AML-193 (cell line): Measurements from ENCODE around the gene TSPAN3.

Experiments
- DNase-seq, 2 experiments: peaks; one replicate each; lab custom pipeline; 2025; lab: John Stamatoyannopoulos, UW

Gene TSPAN3

DNA sequence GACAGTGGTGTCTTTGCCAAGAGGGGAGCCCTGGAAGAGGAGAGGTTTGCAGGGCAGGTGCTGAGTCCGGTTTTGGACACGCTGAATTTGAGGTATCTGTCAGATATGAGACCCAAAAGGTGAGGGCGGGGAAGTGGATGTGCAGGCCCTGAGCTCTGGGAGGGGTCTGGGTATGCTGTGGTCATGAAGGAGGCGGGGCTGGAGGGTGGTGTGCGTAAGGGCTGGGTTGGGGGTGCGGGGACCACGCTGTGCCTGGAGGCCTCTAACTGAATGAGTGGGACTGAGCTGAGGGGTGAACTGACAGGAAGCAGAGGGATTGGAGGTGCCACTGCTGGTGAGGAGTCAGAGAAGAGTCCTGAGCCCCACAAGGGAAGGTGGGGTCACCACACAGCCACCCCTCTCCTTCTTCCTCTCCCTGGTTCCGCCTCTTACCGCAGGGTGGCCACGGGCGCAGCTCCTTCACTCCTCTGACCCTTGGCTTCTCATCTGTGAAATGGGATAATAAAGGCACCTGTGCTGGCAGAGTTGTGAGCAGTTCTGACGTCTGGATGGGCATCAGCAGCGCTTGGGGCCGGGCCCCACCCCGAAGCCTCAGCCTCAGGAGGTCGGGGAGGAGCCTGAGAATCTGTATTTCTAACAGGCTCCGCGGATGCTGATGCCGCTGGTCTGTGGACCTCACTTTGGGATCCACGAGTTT lies 47.2 kb downstream of the TSPAN3 start:
- no peak for DNase-seq

DNA sequence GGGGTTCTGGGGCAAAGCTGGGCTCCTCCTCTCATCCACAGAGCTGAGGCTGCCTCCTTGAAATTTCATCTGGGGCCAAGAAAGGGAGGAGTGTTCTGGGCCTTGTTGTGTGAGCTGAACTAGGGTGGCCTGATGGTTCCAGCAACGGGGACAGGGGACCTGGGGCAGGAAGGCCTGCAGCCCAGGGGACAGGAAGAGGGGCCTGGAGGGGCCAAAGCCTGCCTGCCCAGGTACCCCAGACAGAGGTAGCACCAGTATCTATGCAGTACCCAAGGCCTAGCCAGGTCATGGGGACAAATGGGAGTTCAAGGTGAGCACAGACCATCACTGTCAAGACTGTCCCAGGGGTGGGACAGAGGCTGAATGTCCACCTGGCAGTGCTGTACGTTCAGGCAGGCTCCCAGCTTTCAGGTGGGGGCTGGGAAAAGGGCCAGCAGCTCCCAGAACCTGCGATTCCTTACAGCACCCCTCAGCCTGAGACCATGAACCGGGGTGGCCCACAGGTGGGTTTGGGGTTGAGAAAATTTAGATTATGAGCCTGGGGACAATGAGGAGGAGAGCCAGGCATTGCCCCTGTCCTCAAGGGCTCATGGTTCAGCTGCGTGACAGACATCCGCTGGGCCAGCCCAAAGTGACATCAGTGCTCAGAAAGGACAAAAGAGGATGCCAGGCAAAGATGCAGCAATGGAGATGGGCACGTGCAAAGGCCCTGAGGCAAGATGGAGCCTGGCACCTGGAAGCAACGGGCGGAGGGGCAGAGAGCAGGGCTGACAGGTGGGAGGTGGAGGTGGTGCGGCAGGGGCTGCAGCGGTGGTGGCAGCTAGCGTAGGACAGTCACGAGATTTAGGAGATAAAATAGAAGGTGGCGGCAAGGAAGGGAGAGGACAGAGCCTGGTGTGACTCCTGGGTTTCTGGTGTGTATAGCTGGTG lies 48.0 kb downstream of the TSPAN3 start:
- no peak for DNase-seq

DNA sequence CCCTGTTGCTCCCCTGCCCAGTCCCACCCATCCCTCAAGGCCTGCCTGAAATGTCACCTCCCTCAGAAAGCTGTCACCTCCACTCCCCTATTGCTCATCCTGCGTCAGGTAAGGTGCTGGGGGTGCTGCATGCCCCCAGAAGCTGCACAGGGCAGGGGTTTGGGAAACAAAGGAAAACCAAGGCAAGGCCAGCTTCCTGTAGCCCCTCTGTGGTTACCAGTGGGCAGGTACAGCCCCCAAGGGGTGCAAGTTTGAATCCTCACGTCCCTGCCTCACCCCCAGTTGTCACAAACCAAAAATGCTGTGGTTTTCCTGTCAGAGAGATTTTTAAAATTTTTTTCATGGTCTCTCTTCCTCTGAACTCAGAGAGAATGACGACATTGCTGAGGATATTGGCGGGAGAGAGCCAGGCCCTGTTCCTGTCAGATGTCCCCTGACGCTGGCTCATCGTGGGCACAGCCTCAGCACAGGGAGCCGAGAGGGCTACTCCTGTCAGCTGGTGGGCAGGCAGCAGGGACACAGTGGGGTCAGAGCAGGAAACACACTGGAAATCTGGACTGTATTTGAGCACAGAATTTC lies 49.0 kb downstream of the TSPAN3 start:
- DNase-seq = no peak

DNA sequence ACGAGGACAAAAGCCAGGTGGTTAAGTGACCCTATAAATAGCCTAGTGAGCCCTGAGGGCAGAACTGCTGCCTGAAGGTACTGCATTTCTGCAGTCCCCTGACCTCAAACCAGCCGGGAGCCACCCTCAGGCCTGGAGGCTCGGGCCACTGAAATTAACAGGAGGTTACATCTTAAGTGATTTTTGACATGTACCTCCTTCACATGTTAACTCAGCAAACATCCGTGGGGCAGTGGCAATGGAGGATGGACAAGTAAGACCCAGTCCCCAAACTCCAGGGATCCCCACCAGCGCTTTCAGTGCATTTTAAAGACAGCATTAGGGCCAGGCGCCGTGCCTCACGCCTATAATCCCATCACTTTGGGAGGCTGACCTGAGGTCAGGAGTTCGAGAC lies 49.8 kb downstream of the TSPAN3 start:
- no peak for DNase-seq

DNA sequence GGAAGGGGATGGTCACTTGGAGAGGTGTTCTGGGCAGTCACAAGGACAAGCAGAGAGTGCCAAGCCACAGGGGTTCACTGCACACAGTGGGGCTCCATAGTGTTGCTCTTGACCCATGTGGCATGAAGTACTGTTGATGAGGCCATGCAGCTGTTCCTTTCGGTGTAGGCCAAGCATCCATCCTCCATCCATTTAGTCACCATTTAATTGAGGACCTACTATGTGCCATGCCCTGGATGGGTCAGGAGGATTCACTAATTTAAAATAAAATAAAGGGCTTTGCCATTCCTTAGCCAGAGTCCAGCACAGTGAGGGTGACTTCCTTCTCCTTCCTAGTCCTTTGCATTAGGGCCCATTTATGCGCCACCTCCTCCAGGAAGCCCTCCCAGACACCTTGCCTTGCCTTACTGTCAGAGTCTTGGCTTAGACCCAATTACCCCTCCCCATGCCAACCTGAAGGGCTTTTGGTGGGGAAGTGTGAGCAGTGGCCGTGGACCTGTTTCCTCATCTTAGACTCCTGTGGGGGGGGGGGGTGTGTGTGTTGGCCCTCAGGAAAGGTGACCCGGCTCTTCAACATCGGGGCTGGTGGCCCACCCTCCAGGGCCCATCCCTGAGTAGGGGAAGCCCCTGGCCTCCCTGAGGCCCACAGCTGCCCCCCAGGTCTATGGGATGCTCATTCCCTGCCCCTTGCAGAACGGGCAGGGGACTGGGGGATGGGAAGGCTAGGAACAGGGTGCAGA lies 50.4 kb downstream of the TSPAN3 start:
- DNase-seq = no peak

DNA sequence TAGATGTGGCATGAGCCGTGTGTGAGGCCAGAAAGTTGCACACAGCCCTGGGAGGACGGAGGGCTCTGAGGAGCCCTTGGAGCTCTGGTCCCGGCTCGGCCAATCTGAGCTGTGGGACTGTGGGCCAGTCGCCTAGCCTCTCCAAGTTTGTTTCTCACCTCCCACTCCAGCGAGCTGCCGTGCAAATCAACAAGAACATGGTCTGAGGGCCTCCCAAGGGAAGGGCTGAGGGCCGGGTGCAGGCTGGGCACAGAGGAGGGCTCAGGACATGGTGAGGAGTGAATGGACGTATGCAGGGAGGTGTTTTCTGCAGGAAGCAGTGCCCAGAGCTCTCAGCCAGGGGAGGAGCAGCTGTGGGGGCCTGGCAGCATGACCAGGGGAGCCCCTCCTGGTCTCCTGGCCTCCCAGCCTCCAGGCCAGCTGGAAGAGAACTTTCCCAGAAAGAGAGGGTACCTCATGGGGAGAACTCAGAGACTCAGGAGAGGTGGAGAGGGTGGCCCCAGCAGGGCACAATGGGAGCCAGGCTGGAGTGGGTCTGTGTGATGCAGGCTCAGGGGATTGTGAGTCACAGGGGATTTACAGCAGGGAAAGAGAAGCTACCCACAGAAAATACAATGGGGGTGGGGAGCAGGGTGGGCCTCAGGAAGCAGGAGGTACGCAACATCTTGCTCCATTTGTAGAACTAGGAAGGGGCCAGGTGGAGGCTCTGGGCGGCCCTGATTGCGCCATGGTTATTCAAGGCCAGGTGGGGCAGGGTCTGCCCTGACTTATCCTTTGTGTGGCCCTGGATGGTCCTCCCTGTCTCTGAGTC lies 51.2 kb downstream of the TSPAN3 start:
- no peak for DNase-seq

DNA sequence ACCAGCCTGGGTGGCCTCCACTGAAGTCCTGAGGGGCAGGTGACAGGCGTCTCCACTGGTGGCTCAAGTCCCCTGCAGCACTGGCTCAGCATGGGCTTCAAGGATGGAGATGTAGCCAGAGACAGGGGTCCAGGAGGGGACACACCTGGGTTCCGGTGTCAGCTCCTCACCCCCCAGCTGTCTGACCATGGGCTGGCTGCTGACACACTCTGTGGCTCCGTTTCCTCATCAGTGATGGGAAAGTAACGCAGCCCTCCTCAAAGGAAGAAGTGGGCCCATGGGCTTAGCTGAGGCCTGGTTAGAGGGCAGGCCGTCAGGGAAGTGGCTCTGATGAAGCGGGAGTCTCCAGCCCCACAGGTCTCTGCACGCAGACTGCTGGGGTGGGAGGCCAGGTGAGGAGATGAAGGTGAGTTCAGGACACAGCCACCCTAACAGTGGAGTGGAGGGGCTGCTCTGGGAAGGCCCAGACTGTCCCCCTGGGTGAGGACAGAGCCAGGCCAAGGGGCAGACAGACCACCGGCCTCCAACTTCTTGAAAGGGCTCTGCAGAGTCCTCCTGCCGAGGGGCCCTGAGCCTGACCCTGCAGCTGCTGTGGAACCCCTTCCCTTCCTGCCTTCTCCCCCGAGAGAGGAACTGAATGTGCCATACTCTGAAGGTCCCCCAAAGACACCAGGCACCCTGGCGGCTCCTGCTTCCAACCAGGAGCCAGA lies 52.0 kb downstream of the TSPAN3 start:
- DNase-seq = no peak

DNA sequence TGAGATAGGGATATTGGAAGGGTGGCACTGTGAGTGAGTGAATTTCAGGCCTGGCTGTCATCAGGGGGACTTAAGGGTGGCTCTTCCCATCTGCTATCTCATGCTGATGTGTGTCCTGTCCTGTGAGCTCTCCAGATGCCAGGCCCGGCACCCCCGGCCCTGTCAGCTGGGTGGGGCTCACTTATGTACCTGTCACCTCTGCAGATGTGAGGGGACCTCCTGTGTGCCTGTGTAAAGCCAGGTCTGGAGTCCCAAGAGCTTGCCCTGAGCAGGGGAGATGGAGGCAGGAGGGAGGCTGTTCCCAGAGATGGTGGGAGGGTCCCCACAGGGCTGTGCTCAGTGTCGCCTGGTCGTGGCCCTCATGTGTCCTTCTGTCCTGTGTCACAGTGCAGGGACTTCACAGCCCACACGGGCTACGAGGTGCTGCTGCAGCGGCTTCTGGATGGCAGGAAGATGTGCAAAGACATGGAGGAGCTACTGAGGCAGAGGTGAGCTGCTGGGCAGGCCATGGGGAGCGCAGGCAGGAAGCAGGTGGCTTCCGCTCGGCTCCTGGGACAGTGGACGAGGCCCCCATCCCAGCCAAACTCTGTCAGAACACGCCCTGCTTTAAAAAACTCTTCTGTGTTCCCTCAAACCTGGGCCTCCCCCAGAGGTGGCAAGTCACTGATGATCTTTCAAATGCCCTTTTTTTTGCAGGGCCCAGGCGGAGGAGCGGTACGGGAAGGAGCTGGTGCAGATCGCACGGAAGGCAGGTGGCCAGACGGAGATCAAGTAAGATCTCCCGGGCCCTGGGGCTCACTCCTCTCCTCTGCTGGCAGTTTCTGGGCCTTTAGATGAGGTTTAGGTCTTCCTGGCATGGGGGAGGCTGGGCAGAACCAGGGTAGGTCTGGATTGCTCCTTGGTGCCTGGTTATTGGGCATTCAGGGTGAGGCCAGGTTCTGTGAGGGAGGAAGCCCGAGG lies 52.9 kb downstream of the TSPAN3 start:
- DNase-seq = no peak

DNA sequence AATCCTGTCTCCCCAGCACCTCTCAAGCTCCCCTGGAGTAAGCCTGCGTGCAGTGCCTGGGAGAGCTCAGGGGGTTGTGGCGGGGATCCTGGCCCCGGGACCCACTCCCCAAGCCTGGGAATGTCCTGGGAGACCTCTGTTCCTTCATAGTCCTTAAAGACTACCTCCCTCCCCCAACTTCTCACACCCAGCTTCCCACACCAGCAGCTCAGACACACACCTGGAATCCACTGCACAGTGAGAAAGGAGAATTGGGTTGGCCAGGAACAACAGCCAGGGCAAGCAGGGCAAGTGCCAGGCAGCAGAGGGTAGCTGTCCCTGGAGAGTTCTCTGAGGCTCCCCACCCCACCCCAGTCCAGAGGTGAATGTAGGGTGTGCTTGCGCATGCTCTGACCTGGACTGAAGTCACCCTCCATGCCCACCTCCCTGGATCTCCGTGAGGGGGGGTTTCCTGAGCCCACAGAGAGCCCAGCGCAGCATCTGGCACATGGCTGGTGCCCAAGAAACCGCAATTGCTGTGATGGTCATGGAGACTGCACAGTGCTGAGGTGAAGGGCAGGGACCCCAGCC lies 53.7 kb downstream of the TSPAN3 start:
- no peak for DNase-seq

DNA sequence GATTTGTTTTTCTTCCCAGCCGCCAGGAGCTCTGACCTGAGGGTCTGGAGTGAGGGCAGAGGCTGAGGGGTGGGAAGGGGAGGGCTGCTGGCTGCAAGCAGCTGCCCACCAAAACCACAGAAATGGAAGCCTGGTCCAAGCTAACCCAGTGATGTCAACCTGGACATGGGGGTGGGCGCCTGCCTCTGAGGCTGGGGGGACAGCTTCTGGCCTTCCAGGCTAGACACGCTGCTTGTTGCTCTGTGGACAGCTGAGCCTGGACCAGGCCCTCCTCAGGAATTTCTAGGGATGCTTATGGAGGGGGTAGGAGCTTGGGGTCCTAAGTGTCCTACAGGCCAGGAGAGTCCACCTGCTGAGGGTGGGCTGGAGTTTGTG lies 54.6 kb downstream of the TSPAN3 start:
- DNase-seq = no peak

DNA sequence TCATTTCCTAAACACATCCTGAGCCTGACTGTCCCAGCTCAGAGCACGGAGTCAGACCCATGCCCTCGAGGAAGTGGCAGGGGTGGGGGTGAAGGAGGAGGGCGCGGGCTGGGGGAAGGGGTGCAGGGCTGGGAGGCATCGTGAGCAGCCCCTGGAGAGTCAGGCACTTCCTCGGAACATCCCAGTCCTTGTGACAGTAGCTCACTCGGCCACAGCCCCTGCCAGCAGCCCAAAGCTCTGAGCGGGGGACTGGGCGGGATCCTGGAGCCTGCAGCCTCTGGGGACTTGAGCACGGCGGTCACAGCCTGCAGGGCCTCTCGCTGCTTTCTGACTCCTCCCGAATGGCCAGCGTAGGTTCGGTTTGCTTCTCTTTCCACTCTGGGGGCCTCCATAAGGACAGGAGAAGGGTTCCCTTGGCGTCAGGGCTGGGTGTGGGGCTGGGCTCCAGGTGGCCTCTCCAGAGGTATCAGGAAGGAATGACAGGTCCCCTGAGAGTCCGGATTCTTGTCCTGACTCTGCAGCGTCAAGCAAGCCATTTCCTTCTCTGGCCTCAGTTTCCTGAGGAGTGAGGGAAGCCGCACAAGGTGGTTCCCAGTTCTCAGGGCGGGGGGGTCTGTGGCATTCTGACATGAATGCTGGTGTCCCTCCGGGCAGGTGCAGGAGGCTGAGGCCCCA lies 55.1 kb downstream of the TSPAN3 start:
- no peak for DNase-seq

DNA sequence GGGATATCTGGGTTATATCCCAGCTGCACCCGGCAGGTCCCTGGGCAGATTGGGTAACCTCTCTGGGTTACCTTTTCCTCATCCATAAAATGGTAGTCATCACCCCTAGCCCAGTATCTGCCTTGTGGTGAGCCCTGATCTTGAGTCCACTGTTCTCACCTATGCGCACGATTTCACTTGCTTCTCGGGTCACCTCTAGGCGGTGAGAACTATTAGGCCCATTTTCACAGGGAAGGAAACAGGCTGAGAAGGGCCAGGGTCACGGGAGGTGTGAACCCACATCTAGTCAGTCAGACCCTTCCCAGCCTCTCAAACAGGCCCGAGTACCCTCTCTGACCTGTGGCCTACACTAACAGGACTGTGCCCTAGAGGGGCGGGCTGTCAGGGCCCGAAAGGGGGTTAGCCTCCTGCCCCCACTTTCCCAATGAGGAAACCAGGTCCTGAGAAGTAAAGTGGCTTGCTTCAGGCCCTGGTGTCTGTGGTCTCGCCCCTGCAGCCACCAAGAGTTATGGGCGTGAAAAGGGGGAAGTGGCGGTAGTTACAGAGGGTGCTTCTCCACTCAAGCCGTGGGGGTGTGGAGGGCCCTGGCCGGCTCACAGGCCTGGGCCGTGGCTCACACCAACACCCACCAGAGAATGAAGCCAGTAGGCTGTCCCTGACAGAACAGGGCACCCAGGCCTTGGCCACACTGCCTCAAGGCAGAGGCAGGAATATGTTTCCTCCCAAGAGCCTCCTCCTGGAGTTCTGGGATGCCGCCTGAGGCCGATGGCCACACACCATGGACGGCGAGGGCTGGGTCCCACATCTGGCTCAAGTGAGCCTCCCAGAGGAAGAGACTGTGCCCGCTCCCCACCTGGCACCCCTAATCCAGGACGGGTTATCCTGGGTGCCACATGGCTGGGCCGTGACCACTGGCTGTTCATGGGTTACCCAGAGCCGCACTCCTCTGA lies 56.5 kb downstream of the TSPAN3 start:
- DNase-seq = peak; percentile 75 to 81

DNA sequence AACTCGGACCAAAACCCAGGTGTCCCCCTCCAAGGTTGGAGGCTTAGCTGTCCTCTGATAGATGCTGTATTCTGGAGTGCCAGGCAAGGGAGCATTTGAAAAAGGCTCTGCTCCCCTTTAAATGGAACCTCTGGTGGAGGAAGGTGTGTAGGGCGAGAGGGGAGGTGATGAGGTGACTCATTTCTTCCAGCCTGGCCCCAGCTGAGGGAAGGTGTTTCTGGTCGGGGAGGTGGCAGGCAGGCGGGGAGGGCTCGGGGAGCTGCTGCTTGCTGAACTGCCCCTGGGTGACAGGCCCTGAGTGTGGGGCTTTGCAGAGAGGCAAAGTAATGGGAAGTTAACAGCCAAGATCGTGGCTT lies 57.2 kb downstream of the TSPAN3 start:
- DNase-seq = no peak

DNA sequence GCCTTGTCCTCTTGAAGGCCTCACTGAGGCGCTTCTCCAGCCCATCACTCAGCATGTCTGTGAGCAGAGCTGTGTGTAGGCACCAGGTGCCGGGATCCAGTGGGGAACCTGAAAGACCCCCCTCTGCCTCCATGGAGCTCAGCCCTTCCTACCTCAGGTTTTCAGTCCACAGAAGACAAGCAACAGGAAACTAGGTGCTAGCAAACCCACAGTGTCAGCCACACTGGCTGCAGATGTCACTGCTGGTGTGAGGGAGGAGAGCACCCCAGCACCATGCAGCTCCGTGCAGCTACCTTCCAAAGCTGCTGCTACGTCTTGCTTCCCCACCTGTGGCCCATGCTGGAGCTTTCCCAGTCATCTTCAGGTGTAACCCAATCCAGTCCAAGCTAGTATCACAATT lies 58.0 kb downstream of the TSPAN3 start:
- DNase-seq = no peak

DNA sequence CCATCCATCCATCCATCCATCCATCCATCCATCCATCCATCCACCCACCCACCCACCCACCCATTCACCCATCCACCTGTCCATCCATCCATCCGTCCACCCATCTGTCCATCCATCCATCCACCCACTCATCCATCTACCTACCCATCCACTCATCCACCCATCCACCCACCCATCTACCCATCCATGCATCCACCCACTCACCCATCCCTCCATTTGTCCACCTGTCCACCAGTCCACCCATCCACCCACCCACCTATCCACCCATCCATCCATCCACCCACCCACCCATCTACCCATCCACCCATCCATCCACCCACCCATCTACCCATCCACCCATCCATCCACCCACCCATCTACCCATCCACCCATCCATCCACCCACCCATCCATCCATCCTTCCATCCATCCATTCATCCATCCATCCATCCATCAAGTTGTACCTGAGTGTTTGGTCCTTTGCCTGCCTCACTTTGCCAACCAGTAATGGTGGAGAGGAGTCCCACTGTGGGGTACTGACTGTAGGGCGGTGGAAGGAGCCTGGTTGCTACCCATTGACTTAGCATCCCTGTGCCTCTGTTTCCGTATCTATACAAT lies 58.7 kb downstream of the TSPAN3 start:
- no peak for DNase-seq

DNA sequence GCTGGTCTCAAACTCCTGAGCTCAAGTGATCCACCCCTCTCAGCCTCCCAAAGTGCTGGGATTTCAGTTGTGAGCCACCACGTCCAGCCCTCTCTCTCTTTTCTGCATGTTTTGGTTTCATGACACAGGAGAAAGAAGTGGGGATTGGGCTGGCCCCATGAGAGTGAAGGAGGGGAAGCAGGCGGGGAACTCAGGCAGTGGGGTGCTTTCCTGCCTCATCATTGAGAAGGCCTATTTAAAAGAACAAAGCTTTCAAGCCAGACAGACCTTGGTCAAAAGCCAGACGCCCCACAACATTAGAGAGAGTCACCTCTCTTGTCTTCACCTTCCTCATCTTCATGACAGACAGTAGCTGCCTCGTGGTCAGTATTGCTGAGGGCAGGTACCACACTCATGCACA lies 60.1 kb downstream of the TSPAN3 start:
- no peak for DNase-seq

DNA sequence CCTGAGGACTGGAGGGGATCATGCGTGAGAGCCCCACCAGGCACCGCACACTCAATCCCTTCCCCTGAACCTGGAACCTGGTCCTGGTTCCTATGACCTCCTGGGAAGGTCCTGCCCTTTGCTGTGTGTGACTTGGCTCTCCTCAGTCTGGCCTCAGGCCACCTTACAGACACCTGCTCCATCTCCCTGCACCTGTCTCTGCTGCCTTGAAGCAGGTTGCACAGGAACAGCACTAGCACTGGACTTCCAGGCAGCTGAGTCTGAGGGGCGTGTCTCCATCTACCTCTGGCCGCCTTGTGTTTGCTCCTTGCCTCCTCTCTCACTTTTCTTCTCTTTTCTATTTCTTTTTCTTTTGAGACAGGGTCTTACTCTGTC lies 60.6 kb downstream of the TSPAN3 start:
- no peak for DNase-seq
